K562 (cell line): ENCODE measurements around the gene PPP1R14C. TPM values are rescaled to one million over a fixed set of nuclear protein-coding genes. Genes with fewer than 3 reads are reported as not detected.
A peak's percentile ranks its signal among the peaks of the same experiment; 100 is the strongest.

Source experiments
- ATAC-seq: fragments of 200-7000 bp; cut with Tn5 transposase; 3 replicates; pipeline ENCODE4 v1.9.1; 2020; ENCODE audit warnings: moderate library complexity
- BruUV-seq: library from RNA; stranded (reverse); fragments of 400-500 nt; replicated peaks from 2 replicates; lab custom pipeline; 2021; lab: Mats Ljungman, UMichigan
- CTCF ChIA-PET: fragments of 300-600 bp; formaldehyde crosslinking; extraction: SDS; loops from one replicate; lab custom pipeline; 2021; ENCODE audit warnings: low intra/inter-chr PET ratio; lab: Yijun Ruan, JAX
- POLR2A ChIA-PET: fragments of 300-600, 350-650 bp; sonication (Branson Sonifier 250); formaldehyde crosslinking; extraction: SDS; loops from one replicate; lab custom pipeline; 2021; ENCODE audit warnings: antibody characterized with exemption, inconsistent platforms; lab: Yijun Ruan, JAX
- DNase-seq, 4 experiments: peaks; one replicate each; pipeline versions ENCODE4 v3.0.0 to v3.0.0-alpha.2; 2011 to 2018; ENCODE audit warnings: low spot score in 3 of 4, mixed read lengths in 3 of 4; ENCODE audit errors: extremely low read depth in 1 of 4
- FAIRE-seq: peaks from 2 replicates; lab custom pipeline; 2011; peaks lifted over from hg19 to GRCh38; lab: Jason Lieb, UNC
- H2AFZ ChIP-seq: 2 replicates; pipeline ENCODE4 v1.6.0; 2011; ENCODE audit warnings: low read depth, low read length, control low read depth, inconsistent platforms
- H3K27ac ChIP-seq: fragments of 200-600 bp; 3 replicates; pipeline ENCODE4 v1.8.0; 2011; ENCODE audit warnings: low read depth, mild to moderate bottlenecking, control low read depth, inconsistent platforms, low read length, moderate library complexity, mixed read lengths; ENCODE audit errors: extremely low read depth
- H3K27me3 ChIP-seq, 2 experiments: fragments of 300-600 bp in 1 of 2; 2 replicates in 1 of 2; 3 replicates in 1 of 2; pipeline versions ENCODE4 v1.6.0 to v1.8.0; 2011; ENCODE audit warnings: inconsistent platforms in 2 of 2, low read length in 2 of 2, mild to moderate bottlenecking in 1 of 2, mixed read lengths in 1 of 2, moderate library complexity in 1 of 2; ENCODE audit not compliant: control insufficient read depth in 2 of 2, insufficient read depth in 2 of 2
- H3K36me3 ChIP-seq: fragments of 300-600 bp; 3 replicates; pipeline ENCODE4 v1.8.0; 2011; ENCODE audit warnings: mild to moderate bottlenecking, low read length, inconsistent platforms; ENCODE audit not compliant: control insufficient read depth, insufficient read depth
- H3K4me1 ChIP-seq, 2 experiments: fragments of 200-600 bp in 1 of 2; replicated peaks in 1 of 2; 2 replicates in 1 of 2; 3 replicates in 1 of 2; pipeline versions ENCODE4 v1.5.1 to v1.8.0; 2011; ENCODE audit warnings: inconsistent platforms in 2 of 2, low read length in 2 of 2, mild to moderate bottlenecking in 1 of 2, mixed read lengths in 1 of 2, moderate library complexity in 1 of 2; ENCODE audit not compliant: control insufficient read depth in 2 of 2, insufficient read depth in 2 of 2
- H3K4me2 ChIP-seq: 2 replicates; pipeline ENCODE4 v1.6.1; 2011; ENCODE audit warnings: low read length, control low read depth, inconsistent platforms, mixed read lengths; ENCODE audit not compliant: insufficient read depth
- H3K4me3 ChIP-seq: fragments of 200-600 bp; sonication (generic), shearing (Covaris generic); 2 replicates; pipeline ENCODE4 v1.5.1; 2016; ENCODE audit warnings: control low read depth, inconsistent platforms
- H3K79me2 ChIP-seq: fragments of 200-600 bp; 3 replicates; pipeline ENCODE4 v1.8.0; 2011; ENCODE audit warnings: low read length, inconsistent platforms; ENCODE audit not compliant: control insufficient read depth, insufficient read depth
- H3K9ac ChIP-seq, 2 experiments: 2 replicates each; pipeline versions ENCODE4 v1.6.0 to v1.6.1; 2011; ENCODE audit warnings: low read depth in 2 of 2, low read length in 2 of 2, control low read depth in 1 of 2, inconsistent platforms in 1 of 2, mild to moderate bottlenecking in 1 of 2, mixed read lengths in 1 of 2; ENCODE audit not compliant: insufficient read depth in 1 of 2
- H3K9me1 ChIP-seq: one replicate; pipeline ENCODE4 v1.6.0; 2011; ENCODE audit warnings: inconsistent platforms, mild to moderate bottlenecking, low read length, moderate library complexity; ENCODE audit not compliant: control insufficient read depth, insufficient read depth
- H3K9me3 ChIP-seq: replicated peaks from 2 replicates; pipeline ENCODE4 v1.5.1; 2011; ENCODE audit warnings: low read depth, low read length, inconsistent platforms; ENCODE audit not compliant: control insufficient read depth, insufficient read depth
- H4K20me1 ChIP-seq: replicated peaks from 2 replicates; pipeline ENCODE4 v1.6.1; 2011; ENCODE audit warnings: low read length, inconsistent platforms, mixed read lengths; ENCODE audit not compliant: control insufficient read depth, insufficient read depth
- ASH1L ChIP-seq: fragments of 450-650 bp; IDR thresholded peaks from 2 replicates; pipeline ENCODE4 v1.6.1; 2018; ENCODE audit warnings: borderline replicate concordance, mild to moderate bottlenecking, low read depth; ENCODE audit not compliant: partially characterized antibody
- KHSRP ChIP-seq: fragments of 450-650 bp; IDR thresholded peaks from 2 replicates; pipeline ENCODE4 v1.6.1; 2017
- MYBL2 ChIP-seq, 2 experiments: fragments of 450-650 bp in 1 of 2; sonication (generic) in 1 of 2; formaldehyde crosslinking in 1 of 2; IDR thresholded peaks; 2 replicates each; pipeline versions ENCODE4 v1.6.1 to v1.8.1; 2017 to 2022; ENCODE audit warnings: borderline replicate concordance in 1 of 2, inconsistent platforms in 1 of 2, low read depth in 1 of 2, mild to moderate bottlenecking in 1 of 2, missing genetic modification reagents in 1 of 2, moderate library complexity in 1 of 2
- NCOA4 ChIP-seq: fragments of 450-650 bp; IDR thresholded peaks from 2 replicates; pipeline ENCODE4 v1.6.1; 2018; ENCODE audit warnings: mild to moderate bottlenecking; ENCODE audit not compliant: partially characterized antibody
- WGBS: fragments of 100-300 bp; shearing (Covaris generic); methylation state at CpG from one replicate; pipeline ENCODE4 v1.1.6; 2016; ENCODE audit warnings: low coverage, mixed read lengths; ENCODE audit not compliant: insufficient coverage; ENCODE audit errors: missing lambda C conversion rate; 5-methylcytosine and 5-hydroxymethylcytosine counted together
- in situ Hi-C: fragments of 300-500 bp; cut with MboI; formaldehyde crosslinking; loops from 4 replicates; pipeline ENCODE4 v1.15.0; 2018; ENCODE audit warnings: inconsistent platforms, mixed read lengths
- intact Hi-C: fragments of 100-400 bp; cut with micrococcal nuclease; formaldehyde crosslinking; loops from 2 replicates; pipeline ENCODE4 v1.14.2; 2022
- polyA plus RNA-seq, 8 experiments: library from polyadenylated mRNA; depleted of rRNA in 4 of 8; stranded (reverse) in 5 of 8; unstranded in 3 of 8; fragments of >200 nt; fragmentation: Nextera tagmentation in 2 of 8; fragmentation: Illumina TruSeq in 1 of 8; extraction: Ambion mirVana in 2 of 8; extraction: Trizol in 1 of 8; gene quantifications; 2 replicates each; pipeline versions ENCODE4 v1.2.1 to v1.2.3, GENCODE V29; 2011 to 2014; ENCODE audit warnings: inconsistent platforms in 1 of 8, missing spikeins in 1 of 8
- total RNA-seq, 7 experiments: library from RNA; depleted of rRNA in 6 of 7; stranded (reverse); fragments of >200 nt in 6 of 7; fragmentation: Illumina TruSeq in 2 of 7; extraction: Trizol in 2 of 7; gene quantifications; 2 replicates each; pipeline versions ENCODE4 v1.2.1 to v1.2.3, GENCODE V29; 2011 to 2021; ENCODE audit warnings: low replicate concordance in 1 of 7
- TF ChIP-seq, protein P1 (sequence below): fragments of 450-650 bp; IDR thresholded peaks from 2 replicates; pipeline ENCODE4 v1.6.1; 2017; ENCODE audit warnings: antibody characterized with exemption
- TF ChIP-seq, protein P2 (sequence below): fragments of 250-450 bp; sonication (Bioruptor Pico); IDR thresholded peaks from 2 replicates; pipeline ENCODE4 v1.8.0; 2022; ENCODE audit warnings: inconsistent platforms
- TF ChIP-seq, protein P3 (sequence below): fragments of 450-650 bp; formaldehyde crosslinking; conservative IDR thresholded peaks from 2 replicates; pipeline ENCODE4 v1.4.0; 2022; ENCODE audit warnings: mild to moderate bottlenecking, missing genetic modification characterization

The PPP1R14C gene
- total and polyA plus RNA-seq, 9 of the 15 experiments (the other 6 are each of a cell fraction or from before 2014, with no cell fraction given) = 4.5 to 16.6 (median 11.9) TPM

GRCh38 chr6:150208611-150209352 is 65.9 kb downstream of the PPP1R14C start:
- DNase-seq = no peak
- Histone ChIP-seq H2AFZ (no peak overlapping the region), H3K4me3 (no peak overlapping the region), H3K9ac (no peak overlapping the region), H3K4me1 (peaks cover 19 to 40% of the 10 kb centered on the region in 2 experiments), H3K79me2 (peaks cover 2% of the 10 kb centered on the region; the same call in 1 of the 3 replicates), H3K4me2 (no peak overlapping the region), H3K27ac (no peak overlapping the region), H3K9me3 (no peaks in the 10 kb centered on the region), H3K27me3 (no peaks in the 10 kb centered on the region), H4K20me1 (no peaks in the 10 kb centered on the region; the same call in 1 of the 2 replicates), H3K36me3 (no peaks in the 10 kb centered on the region), H3K9me1 (no peaks in the 10 kb centered on the region)
- no peak for TF ChIP-seq KHSRP
- 63% methylated on average over 12 of the region's 12 CpGs for WGBS
- CTCF ChIA-PET = no interaction called here
- intact Hi-C loops (no loop called here), in situ Hi-C loops (no loop called here)
- ATAC-seq = no peak
- no peak for FAIRE-seq
- no TSS peak for BruUV-seq
- POLR2A ChIA-PET = interaction anchor here (0.6 kb wide), 2 partner anchors 12 to 21 kb away, joined by 3 read pairs; no protein-coding TSS in a partner anchor

- no peak for ATAC-seq
- intact Hi-C loops = no loop called here
- POLR2A ChIA-PET = interaction anchor here (0.6 kb wide), 1 partner anchor 20 kb away, joined by 3 read pairs; no protein-coding TSS in a partner anchor
- TF ChIP-seq ASH1L (no peak), MYBL2 (IDR thresholded peaks at IDR 0.05; ENCODE audit: low read depth) (peak; percentile 52; the same call in 1 of the 2 replicates), MYBL2 (CRISPR knock-in tag; IDR thresholded peaks at IDR 0.05; ENCODE audit: borderline replicate concordance) (no peak), NCOA4 (peak; percentile 9)
- TF ChIP-seq, protein P1, sequence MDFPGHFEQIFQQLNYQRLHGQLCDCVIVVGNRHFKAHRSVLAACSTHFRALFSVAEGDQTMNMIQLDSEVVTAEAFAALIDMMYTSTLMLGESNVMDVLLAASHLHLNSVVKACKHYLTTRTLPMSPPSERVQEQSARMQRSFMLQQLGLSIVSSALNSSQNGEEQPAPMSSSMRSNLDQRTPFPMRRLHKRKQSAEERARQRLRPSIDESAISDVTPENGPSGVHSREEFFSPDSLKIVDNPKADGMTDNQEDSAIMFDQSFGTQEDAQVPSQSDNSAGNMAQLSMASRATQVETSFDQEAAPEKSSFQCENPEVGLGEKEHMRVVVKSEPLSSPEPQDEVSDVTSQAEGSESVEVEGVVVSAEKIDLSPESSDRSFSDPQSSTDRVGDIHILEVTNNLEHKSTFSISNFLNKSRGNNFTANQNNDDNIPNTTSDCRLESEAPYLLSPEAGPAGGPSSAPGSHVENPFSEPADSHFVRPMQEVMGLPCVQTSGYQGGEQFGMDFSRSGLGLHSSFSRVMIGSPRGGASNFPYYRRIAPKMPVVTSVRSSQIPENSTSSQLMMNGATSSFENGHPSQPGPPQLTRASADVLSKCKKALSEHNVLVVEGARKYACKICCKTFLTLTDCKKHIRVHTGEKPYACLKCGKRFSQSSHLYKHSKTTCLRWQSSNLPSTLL = 0 out of 2 replicates have a peak, but pooled peaks have one; percentile 14
- TF ChIP-seq, protein P2, sequence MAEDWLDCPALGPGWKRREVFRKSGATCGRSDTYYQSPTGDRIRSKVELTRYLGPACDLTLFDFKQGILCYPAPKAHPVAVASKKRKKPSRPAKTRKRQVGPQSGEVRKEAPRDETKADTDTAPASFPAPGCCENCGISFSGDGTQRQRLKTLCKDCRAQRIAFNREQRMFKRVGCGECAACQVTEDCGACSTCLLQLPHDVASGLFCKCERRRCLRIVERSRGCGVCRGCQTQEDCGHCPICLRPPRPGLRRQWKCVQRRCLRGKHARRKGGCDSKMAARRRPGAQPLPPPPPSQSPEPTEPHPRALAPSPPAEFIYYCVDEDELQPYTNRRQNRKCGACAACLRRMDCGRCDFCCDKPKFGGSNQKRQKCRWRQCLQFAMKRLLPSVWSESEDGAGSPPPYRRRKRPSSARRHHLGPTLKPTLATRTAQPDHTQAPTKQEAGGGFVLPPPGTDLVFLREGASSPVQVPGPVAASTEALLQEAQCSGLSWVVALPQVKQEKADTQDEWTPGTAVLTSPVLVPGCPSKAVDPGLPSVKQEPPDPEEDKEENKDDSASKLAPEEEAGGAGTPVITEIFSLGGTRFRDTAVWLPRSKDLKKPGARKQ = no peak
- TF ChIP-seq, protein P3, sequence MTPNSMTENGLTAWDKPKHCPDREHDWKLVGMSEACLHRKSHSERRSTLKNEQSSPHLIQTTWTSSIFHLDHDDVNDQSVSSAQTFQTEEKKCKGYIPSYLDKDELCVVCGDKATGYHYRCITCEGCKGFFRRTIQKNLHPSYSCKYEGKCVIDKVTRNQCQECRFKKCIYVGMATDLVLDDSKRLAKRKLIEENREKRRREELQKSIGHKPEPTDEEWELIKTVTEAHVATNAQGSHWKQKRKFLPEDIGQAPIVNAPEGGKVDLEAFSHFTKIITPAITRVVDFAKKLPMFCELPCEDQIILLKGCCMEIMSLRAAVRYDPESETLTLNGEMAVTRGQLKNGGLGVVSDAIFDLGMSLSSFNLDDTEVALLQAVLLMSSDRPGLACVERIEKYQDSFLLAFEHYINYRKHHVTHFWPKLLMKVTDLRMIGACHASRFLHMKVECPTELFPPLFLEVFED (CRISPR knock-in tag) = no peak
These were observed 66.6 kb downstream of the PPP1R14C start for GRCh38 chr6:150209415-150209814.

More at GRCh38 chr6:150209415-150209814, 66.6 kb downstream of the PPP1R14C start:
- H3K9ac ChIP-seq = no peak overlapping the region
- 65% methylated on average over 2 of the region's 2 CpGs for WGBS
- peaks cover 2% of the 10 kb centered on the region; the same call in 1 of the 3 replicates for H3K79me2 ChIP-seq
- DNase-seq (no peak), FAIRE-seq (no peak)
- no TSS peak for BruUV-seq
- H3K27ac ChIP-seq = no peak overlapping the region
- H3K27me3 ChIP-seq = no peaks in the 10 kb centered on the region
- H2AFZ ChIP-seq = no peak overlapping the region
- no peaks in the 10 kb centered on the region for H3K36me3 ChIP-seq
- no peaks in the 10 kb centered on the region for H3K9me1 ChIP-seq
- no peaks in the 10 kb centered on the region; the same call in 1 of the 2 replicates for H4K20me1 ChIP-seq
- peaks cover 18 to 40% of the 10 kb centered on the region in 2 experiments for H3K4me1 ChIP-seq
- H3K4me2 ChIP-seq = no peak overlapping the region
- H3K9me3 ChIP-seq = no peaks in the 10 kb centered on the region
- in situ Hi-C loops = no loop called here
- no peak overlapping the region for H3K4me3 ChIP-seq
- CTCF ChIA-PET = no interaction called here
